ENCODE measurements around the gene RAB11FIP4.

Gene RAB11FIP4

DNA sequence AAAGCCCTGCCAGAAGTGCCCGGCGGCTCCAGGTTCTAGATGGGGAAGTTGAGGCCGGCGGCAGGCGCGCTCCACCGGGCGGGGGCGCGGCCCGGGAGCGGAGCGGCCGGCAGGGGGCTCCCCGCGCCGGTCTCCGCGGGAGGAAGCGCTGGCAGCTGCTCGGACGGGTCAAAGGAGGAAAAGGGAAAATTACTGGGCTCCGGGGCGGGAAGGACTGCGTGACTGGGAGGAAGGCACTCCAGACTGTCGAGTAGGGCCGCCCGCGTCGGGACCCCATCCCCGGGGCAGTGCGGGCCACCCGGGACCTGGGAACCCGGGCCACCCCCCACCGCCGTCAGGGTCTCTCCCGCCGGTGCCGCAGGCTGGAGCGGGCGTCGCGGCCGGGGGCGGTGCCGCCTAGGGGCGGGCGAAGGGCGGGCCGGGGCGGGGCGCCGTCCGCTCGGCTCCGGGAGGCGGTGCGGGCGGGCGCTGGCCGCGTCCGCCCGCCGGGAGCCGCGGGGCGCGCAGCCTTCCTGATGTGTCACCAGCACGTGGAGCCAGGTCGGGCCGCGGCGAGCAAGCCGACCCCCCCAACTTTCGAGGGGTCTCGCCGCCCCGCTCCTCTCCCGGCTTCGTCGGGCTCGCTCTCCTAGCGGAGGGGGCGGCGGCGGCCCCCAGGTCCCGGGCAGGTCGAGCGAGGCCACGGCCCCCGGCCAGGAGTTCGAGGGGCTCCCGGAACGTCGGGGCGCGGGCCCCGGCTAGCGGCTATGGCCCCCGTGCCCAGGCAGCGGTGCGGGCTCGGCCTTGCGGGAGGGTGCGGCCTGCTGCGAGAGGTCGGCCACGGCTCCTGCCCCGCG lies 167.5 kb downstream of the RAB11FIP4 start (continued):
- TF ChIP-seq ZNF2 (tag by site-specific recombination; IDR thresholded peaks at IDR 0.05) (no peak), ZNF670 (tag by site-specific recombination; IDR thresholded peaks at IDR 0.05; ENCODE audit: low read depth) (no peak), ZNF555 (tag by site-specific recombination; conservative IDR thresholded peaks at IDR 0.05) (no peak), GLI4 (tag by site-specific recombination; IDR thresholded peaks at IDR 0.05) (no peak), ZXDB (tag by site-specific recombination; IDR thresholded peaks at IDR 0.05) (no peak), ZNF48 (tag by site-specific recombination; IDR thresholded peaks at IDR 0.05) (no peak), ZNF239 (tag by site-specific recombination; IDR thresholded peaks at IDR 0.05) (no peak), ZNF549 (tag by site-specific recombination; IDR thresholded peaks at IDR 0.05) (no peak), ZNF394 (tag by site-specific recombination; IDR thresholded peaks at IDR 0.05; ENCODE audit: borderline replicate concordance) (no peak), KLF7 (tag by site-specific recombination; IDR thresholded peaks at IDR 0.05; ENCODE audit: borderline replicate concordance) (no peak), GLIS2 (tag by site-specific recombination; IDR thresholded peaks at IDR 0.05) (peak; percentile 92), ZNF626 (tag by site-specific recombination; IDR thresholded peaks at IDR 0.05) (no peak), ZNF658 (tag by site-specific recombination; IDR thresholded peaks at IDR 0.05) (no peak), ZNF391 (tag by site-specific recombination; IDR thresholded peaks at IDR 0.05; ENCODE audit: borderline replicate concordance, low read depth) (no peak), ZBTB20 (tag by site-specific recombination; IDR thresholded peaks at IDR 0.05) (peak; percentile 46; the same call in 1 of the 2 replicates), MYNN (tag by site-specific recombination; IDR thresholded peaks at IDR 0.05; ENCODE audit: borderline replicate concordance) (no peak), ZBTB8A (tag by site-specific recombination; IDR thresholded peaks at IDR 0.05) (peak; percentile 90), ZBTB10 (tag by site-specific recombination; IDR thresholded peaks at IDR 0.05) (no peak), ZNF561 (tag by site-specific recombination; IDR thresholded peaks at IDR 0.05; ENCODE audit: borderline replicate concordance) (peak; percentile 89; the same call in 1 of the 2 replicates), ZEB2 (tag by site-specific recombination; IDR thresholded peaks at IDR 0.05) (no peak)
- TF ChIP-seq, protein P1, sequence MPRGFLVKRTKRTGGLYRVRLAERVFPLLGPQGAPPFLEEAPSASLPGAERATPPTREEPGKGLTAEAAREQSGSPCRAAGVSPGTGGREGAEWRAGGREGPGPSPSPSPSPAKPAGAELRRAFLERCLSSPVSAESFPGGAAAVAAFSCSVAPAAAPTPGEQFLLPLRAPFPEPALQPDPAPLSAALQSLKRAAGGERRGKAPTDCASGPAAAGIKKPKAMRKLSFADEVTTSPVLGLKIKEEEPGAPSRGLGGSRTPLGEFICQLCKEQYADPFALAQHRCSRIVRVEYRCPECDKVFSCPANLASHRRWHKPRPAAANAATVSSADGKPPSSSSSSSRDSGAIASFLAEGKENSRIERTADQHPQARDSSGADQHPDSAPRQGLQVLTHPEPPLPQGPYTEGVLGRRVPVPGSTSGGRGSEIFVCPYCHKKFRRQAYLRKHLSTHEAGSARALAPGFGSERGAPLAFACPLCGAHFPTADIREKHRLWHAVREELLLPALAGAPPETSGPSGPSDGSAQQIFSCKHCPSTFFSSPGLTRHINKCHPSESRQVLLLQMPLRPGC (tag by site-specific recombination; IDR thresholded peaks at IDR 0.05): no peak
- TF ChIP-seq, protein P2, sequence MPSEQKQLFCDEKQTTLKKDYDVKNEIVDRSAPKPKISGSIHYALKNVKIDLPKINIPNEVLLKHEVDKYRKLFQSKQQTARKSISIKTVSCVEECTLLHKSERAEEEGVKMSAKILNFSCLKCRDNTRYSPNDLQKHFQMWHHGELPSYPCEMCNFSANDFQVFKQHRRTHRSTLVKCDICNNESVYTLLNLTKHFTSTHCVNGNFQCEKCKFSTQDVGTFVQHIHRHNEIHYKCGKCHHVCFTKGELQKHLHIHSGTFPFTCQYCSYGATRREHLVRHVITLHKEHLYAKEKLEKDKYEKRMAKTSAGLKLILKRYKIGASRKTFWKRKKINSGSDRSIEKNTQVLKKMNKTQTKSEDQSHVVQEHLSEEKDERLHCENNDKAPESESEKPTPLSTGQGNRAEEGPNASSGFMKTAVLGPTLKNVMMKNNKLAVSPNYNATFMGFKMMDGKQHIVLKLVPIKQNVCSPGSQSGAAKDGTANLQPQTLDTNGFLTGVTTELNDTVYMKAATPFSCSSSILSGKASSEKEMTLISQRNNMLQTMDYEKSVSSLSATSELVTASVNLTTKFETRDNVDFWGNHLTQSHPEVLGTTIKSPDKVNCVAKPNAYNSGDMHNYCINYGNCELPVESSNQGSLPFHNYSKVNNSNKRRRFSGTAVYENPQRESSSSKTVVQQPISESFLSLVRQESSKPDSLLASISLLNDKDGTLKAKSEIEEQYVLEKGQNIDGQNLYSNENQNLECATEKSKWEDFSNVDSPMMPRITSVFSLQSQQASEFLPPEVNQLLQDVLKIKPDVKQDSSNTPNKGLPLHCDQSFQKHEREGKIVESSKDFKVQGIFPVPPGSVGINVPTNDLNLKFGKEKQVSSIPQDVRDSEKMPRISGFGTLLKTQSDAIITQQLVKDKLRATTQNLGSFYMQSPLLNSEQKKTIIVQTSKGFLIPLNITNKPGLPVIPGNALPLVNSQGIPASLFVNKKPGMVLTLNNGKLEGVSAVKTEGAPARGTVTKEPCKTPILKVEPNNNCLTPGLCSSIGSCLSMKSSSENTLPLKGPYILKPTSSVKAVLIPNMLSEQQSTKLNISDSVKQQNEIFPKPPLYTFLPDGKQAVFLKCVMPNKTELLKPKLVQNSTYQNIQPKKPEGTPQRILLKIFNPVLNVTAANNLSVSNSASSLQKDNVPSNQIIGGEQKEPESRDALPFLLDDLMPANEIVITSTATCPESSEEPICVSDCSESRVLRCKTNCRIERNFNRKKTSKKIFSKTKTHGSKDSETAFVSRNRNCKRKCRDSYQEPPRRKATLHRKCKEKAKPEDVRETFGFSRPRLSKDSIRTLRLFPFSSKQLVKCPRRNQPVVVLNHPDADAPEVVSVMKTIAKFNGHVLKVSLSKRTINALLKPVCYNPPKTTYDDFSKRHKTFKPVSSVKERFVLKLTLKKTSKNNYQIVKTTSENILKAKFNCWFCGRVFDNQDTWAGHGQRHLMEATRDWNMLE (tag by site-specific recombination; conservative IDR thresholded peaks at IDR 0.05; ENCODE audit: low read depth): no peak
- TF ChIP-seq, protein P3, sequence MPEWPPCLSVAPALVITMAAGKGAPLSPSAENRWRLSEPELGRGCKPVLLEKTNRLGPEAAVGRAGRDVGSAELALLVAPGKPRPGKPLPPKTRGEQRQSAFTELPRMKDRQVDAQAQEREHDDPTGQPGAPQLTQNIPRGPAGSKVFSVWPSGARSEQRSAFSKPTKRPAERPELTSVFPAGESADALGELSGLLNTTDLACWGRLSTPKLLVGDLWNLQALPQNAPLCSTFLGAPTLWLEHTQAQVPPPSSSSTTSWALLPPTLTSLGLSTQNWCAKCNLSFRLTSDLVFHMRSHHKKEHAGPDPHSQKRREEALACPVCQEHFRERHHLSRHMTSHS (tag by site-specific recombination; IDR thresholded peaks at IDR 0.05): no peak
- TF ChIP-seq, protein P4, sequence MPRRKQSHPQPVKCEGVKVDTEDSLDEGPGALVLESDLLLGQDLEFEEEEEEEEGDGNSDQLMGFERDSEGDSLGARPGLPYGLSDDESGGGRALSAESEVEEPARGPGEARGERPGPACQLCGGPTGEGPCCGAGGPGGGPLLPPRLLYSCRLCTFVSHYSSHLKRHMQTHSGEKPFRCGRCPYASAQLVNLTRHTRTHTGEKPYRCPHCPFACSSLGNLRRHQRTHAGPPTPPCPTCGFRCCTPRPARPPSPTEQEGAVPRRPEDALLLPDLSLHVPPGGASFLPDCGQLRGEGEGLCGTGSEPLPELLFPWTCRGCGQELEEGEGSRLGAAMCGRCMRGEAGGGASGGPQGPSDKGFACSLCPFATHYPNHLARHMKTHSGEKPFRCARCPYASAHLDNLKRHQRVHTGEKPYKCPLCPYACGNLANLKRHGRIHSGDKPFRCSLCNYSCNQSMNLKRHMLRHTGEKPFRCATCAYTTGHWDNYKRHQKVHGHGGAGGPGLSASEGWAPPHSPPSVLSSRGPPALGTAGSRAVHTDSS (tag by site-specific recombination; IDR thresholded peaks at IDR 0.05): no peak
- TF ChIP-seq, protein P5, sequence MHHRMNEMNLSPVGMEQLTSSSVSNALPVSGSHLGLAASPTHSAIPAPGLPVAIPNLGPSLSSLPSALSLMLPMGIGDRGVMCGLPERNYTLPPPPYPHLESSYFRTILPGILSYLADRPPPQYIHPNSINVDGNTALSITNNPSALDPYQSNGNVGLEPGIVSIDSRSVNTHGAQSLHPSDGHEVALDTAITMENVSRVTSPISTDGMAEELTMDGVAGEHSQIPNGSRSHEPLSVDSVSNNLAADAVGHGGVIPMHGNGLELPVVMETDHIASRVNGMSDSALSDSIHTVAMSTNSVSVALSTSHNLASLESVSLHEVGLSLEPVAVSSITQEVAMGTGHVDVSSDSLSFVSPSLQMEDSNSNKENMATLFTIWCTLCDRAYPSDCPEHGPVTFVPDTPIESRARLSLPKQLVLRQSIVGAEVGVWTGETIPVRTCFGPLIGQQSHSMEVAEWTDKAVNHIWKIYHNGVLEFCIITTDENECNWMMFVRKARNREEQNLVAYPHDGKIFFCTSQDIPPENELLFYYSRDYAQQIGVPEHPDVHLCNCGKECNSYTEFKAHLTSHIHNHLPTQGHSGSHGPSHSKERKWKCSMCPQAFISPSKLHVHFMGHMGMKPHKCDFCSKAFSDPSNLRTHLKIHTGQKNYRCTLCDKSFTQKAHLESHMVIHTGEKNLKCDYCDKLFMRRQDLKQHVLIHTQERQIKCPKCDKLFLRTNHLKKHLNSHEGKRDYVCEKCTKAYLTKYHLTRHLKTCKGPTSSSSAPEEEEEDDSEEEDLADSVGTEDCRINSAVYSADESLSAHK (tag by site-specific recombination; IDR thresholded peaks at IDR 0.05): no peak

All from HEK293 (cell line).